Sigmoid colon (tissue), 3 donors: ENCODE measurements around the gene AANAT.

Experiments used
- POLR2A ChIP-seq, 2 donors: fragments of 450-650 bp; IDR thresholded peaks; one replicate each; pipeline ENCODE4 v1.6.1; 2016; ENCODE audit warnings: antibody characterized with exemption in 2 of 2, mild to moderate bottlenecking in 2 of 2, moderate library complexity in 2 of 2
- TF ChIP-seq, protein P1 (sequence below), 4 experiments: fragments of 450-650 bp in 3 of 4; fragments of 200-600 bp in 1 of 4; IDR thresholded peaks; one replicate each; pipeline ENCODE4 v1.5.1; 2016 to 2019; ENCODE audit warnings: antibody characterized with exemption in 4 of 4, mild to moderate bottlenecking in 3 of 4, moderate library complexity in 2 of 4

DNA sequence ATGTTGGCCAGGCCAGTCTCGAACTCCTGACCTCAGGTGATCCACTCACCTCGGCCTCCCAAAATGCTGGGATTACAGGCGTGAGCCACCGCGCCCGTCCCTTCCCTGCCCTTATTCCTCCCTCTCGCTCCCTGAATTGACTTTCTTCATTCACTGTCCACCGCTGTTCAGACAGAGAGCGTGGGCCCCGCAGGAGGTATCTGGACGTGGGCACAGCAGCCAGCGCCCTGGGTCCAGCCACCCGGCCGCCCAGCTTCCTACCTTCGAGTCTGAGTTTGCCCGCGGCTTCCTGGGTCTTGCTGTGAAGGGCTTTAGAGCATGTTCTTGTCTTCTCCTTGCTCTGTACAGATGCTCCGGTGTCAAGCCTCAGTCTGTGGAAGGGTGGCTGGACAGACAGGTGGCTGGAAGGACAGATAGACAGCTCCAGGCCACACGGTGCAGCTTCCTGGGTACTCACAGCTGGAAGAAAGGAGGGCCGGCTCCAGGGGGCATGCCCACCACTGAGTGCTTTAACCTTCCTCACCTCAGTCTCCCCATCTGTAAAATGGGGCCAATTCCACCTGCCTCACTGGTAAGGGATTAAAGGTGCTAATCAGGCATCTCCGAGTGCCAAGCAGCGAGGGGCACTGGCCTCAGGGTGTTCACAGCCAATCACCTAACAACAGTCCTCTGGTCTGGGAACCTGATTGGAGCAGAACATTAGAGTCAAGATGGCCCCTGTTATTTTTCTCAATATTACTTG, 20.2 kb downstream of the AANAT start:
- TF ChIP-seq, protein P1, sequence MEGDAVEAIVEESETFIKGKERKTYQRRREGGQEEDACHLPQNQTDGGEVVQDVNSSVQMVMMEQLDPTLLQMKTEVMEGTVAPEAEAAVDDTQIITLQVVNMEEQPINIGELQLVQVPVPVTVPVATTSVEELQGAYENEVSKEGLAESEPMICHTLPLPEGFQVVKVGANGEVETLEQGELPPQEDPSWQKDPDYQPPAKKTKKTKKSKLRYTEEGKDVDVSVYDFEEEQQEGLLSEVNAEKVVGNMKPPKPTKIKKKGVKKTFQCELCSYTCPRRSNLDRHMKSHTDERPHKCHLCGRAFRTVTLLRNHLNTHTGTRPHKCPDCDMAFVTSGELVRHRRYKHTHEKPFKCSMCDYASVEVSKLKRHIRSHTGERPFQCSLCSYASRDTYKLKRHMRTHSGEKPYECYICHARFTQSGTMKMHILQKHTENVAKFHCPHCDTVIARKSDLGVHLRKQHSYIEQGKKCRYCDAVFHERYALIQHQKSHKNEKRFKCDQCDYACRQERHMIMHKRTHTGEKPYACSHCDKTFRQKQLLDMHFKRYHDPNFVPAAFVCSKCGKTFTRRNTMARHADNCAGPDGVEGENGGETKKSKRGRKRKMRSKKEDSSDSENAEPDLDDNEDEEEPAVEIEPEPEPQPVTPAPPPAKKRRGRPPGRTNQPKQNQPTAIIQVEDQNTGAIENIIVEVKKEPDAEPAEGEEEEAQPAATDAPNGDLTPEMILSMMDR (IDR thresholded peaks at IDR 0.05), result no peak
- no peak for TF ChIP-seq POLR2A (IDR thresholded peaks at IDR 0.05)
